ENCODE data around the gene NDRG4. TPM values are rescaled to one million over a fixed set of nuclear protein-coding genes. Genes with fewer than 3 reads are reported as not detected.

The NDRG4 gene
- total and polyA plus RNA-seq, 2 of the 13 experiments (the other 11 are each of a cell fraction or from before 2014, with no cell fraction given): 1.7 to 2.7 TPM

- TF ChIP-seq MBD4 (IDR thresholded peaks at IDR 0.05; ENCODE audit: borderline replicate concordance, low read length): no peak
- TF ChIP-seq, protein P1, sequence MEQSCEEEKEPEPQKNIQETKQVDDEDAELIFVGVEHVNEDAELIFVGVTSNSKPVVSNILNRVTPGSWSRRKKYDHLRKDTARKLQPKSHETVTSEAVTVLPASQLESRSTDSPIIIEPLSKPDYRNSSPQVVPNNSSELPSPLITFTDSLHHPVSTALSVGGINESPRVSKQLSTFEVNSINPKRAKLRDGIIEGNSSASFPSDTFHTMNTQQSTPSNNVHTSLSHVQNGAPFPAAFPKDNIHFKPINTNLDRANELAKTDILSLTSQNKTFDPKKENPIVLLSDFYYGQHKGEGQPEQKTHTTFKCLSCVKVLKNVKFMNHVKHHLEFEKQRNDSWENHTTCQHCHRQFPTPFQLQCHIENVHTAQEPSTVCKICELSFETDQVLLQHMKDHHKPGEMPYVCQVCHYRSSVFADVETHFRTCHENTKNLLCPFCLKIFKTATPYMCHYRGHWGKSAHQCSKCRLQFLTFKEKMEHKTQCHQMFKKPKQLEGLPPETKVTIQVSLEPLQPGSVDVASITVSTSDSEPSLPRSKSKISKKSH (CRISPR knock-in tag; IDR thresholded peaks at IDR 0.05; ENCODE audit: borderline replicate concordance): no peak
- no peak for TF ChIP-seq IKZF5 (CRISPR knock-in tag; IDR thresholded peaks at IDR 0.05)
- no peak for TF ChIP-seq POGK (CRISPR knock-in tag; conservative IDR thresholded peaks at IDR 0.05)
- no peak for TF ChIP-seq GTF3A (CRISPR knock-in tag; conservative IDR thresholded peaks at IDR 0.05)
Measured at GRCh38 chr16:58472266-58472665, 27.7 kb upstream of the NDRG4 start (continued).

- intact Hi-C loops (cut with micrococcal nuclease; ENCODE audit: unreplicated experiment) (no loop called here), in situ Hi-C loops (cut with HindIII; ENCODE audit: extremely low pct_ligation_motif_present, low pct_unique_long_range_greater_than_20kb) (no loop called here)
- Histone ChIP-seq H3K4me2 (ENCODE audit: low read depth, low read length) (no peak overlapping the region), H3K27ac (ENCODE audit: extremely low read length, insufficient read depth, low read length) (no peak overlapping the region), H3K79me2 (ENCODE audit: insufficient read depth, low read length) (no peaks in the 10 kb centered on the region), H3K36me3 (replicated peaks in 1 of 2; ENCODE audit: control insufficient read depth in 1 of 2, insufficient read depth in 2 of 2, low read length in 2 of 2) (no peaks in the 10 kb centered on the region), H2AFZ (ENCODE audit: low read length) (no peak overlapping the region), H3K9me3 (ENCODE audit: low read length) (no peaks in the 10 kb centered on the region), H4K20me1 (ENCODE audit: insufficient read depth, low read length) (no peaks in the 10 kb centered on the region), H3K9ac (ENCODE audit: insufficient read depth, low read depth, low read length) (no peak overlapping the region), H3K4me1 (ENCODE audit: insufficient read depth, low read length) (no peaks in the 10 kb centered on the region), H3K27me3 (ENCODE audit: control insufficient read depth in 1 of 2, insufficient read depth in 2 of 2, low read length in 2 of 2) (peaks cover 1 to 39% of the 10 kb centered on the region in 2 experiments; a peak in 2 of 5 replicates), H3K4me3 (replicated peaks in 1 of 3; ENCODE audit: insufficient read depth in 1 of 3, low read depth in 2 of 3, low read length in 3 of 3) (no peak overlapping the region)
- no peak for FAIRE-seq
- BruUV-seq (replicated peaks): no TSS peak
- no peak for ATAC-seq
- no peak for DNase-seq (ENCODE audit: low spot score)
- POLR2A ChIA-PET: no interaction called here
- CTCF ChIA-PET (ENCODE audit: low intra/inter-chr PET ratio, low total read pairs): no interaction called here
- WGBS (ENCODE audit: low lambda C conversion rate): 29% methylated on average over 3 of the region's 3 CpGs
- TF ChIP-seq ATF7 (IDR thresholded peaks at IDR 0.05) (no peak; the same call in none of the 2 replicates), ATF7 (CRISPR knock-in tag; IDR thresholded peaks at IDR 0.05) (no peak), ZNF484 (CRISPR knock-in tag; IDR thresholded peaks at IDR 0.05; ENCODE audit: borderline replicate concordance, low read depth) (no peak), SALL2 (CRISPR knock-in tag; IDR thresholded peaks at IDR 0.05) (no peak), CCDC6 (CRISPR knock-in tag; IDR thresholded peaks at IDR 0.05) (no peak), HOXA7 (CRISPR knock-in tag; IDR thresholded peaks at IDR 0.05) (no peak), FIP1L1 (IDR thresholded peaks at IDR 0.05; ENCODE audit: borderline replicate concordance, insufficient read depth, low read depth, low read length) (no peak), EZH2 (conservative IDR thresholded peaks at IDR 0.05; ENCODE audit: low read depth, low read length) (no peak), TP53 (CRISPR knock-in tag; conservative IDR thresholded peaks at IDR 0.05) (no peak), FOXP1 (IDR thresholded peaks at IDR 0.05) (no peak), FOXP1 (CRISPR knock-in tag; IDR thresholded peaks at IDR 0.05) (no peak), MAF1 (CRISPR knock-in tag; IDR thresholded peaks at IDR 0.05; ENCODE audit: borderline replicate concordance) (no peak), IRX3 (CRISPR knock-in tag; IDR thresholded peaks at IDR 0.05; ENCODE audit: borderline replicate concordance, low read depth) (no peak), MBNL3 (CRISPR knock-in tag; conservative IDR thresholded peaks at IDR 0.05) (no peak), ZFY (CRISPR knock-in tag; IDR thresholded peaks at IDR 0.05) (no peak), ZNF282 (IDR thresholded peaks at IDR 0.05; ENCODE audit: partially characterized antibody) (no peak), HOXD1 (CRISPR knock-in tag; IDR thresholded peaks at IDR 0.05) (no peak)
Measured at GRCh38 chr16:58472827-58473226, 27.1 kb upstream of the NDRG4 start.
